Measurements from ENCODE around the gene NXPH2. TPM values are rescaled to one million over a fixed set of nuclear protein-coding genes. Genes with fewer than 3 reads are reported as not detected.

The NXPH2 gene
- polyA plus RNA-seq (2013, experiment 1 of 2; ENCODE audit: insufficient read length): 0.12 TPM
- not detected for polyA plus RNA-seq (2013, experiment 2 of 2; ENCODE audit: insufficient read length)

DNA sequence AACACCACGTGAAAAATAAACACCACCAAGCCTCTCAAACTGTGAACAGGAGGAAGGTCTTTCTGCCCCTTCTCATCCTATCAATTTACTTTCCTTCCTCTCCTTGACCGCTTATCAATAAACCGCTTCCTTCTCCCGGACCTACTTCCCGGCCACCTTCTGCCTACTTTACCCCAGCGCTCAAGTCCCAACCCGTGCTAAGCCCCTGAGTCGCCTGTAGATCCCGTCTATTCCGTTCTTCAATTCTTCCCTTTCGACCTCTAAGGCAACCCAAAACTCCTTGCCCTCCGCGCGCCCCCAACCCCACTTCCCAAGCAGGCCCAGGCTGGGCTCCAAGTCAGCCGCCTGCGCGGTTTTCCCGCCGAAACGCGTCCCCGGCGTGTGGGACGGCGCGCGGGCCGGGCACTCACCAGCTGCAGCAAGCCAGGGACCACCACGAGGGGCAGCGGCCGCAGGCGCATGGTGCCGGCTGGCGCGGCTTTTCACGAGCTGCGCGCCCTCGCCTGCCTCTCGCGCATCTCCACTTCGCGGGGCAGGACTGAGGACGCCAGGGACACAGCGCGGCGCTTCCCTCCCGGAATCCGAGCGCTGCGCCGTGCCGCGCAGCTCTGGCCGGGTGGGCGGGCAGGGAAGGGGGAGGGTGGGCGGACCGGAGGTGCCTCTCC, at the start of gene NXPH2:
TSS of gene NXPH2 (minus strand) at position 610 of the 665 bp plus-strand sequence. CDS start at position 461, 149 bp downstream.
- DNase-seq: no peak

DNA sequence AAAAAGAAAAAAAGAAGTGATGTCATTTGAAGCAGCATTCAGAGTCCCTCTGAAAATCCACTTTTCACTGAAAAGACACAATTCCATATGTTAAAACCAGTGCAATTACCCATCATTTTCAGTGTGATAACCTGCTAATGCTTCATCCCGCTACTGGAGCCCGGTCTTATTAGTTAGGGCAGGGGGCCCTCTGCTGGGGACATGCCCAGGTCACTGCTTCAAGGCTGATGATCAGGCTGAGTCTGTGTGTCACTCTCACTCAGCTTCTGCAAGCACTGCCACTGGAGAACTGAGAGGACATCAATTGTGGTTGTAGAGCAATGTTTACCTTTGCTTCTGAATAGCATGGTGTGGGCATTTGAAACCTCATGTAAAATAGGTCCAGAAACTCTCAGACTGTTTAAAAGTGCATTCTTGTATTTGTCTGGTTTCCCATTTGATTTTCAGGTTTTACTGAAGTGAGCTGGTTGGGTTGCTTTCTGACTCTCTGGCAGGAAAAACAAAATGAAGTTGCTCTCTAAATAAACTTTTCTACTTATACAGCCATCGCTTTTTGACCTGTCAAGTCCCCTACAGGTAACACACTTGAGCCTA, 49.2 kb upstream of the NXPH2 start:
- peak; percentile 20 for DNase-seq

DNA sequence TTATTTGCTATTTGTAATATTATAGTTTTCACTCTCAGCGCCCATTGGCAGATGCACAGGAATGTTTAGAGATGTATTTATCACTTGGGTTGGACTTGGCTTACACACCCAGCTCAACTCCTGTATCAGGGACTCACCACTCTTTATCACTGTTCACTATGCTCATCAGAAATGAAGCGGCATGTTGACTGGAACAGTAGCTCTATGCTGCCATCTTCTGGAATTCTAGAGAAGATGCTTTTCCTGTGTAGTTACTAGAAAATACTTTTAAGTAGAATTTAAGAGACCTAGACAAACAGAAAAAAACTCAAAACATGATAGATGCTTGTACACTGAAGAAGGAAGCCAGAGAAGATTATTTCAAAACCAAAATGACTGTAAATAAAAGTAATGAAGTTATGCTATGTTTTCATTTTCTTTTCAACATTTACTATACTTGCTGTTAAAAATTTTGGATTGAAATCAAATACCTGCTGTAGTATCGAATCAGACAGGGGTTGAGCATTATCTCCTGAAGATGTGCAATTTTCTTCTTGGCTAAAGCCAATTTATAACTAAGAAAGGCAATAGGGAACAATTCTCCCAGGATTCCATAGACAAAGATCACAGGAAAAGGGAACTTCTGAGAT, 47.4 kb upstream of the NXPH2 start:
- DNase-seq: peak; percentile 60

DNA sequence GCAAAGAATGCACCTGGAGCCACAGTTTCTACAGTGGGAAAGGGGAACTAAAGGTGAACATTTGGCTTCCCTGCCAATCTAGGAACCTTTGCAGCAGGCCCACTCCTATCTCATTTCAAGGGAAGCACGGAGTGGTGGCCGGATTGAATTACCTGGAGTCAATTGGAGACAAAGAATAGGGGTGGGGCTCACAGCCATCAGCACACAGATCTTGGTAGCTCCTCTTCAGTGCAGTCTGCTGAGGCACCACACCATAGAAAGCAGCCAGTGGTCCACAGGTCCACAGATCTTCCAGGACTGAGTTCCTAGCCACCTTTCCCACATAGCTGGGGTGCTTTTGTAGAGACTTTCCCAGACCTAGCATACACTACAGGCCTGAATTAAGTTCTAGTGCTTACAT, 43.5 kb upstream of the NXPH2 start:
- DNase-seq: no peak

DNA sequence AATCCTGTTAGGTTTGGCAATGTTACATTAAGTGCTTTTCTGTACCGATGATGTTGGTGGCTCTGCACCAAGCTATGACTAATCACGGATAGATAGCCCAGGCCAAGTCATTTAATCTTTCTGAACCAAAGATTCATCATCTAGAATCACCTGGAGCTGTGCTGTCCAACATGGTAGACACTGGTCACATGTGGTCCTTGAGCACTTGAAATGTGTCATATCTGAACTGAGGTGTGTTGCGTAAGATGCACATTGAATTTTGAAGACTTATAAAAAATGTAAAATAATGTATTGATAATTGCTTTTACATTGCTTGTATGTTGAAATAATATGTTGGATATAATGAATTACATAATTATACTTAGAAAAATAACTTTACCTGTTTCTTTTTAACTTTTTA, 39.8 kb upstream of the NXPH2 start:
- DNase-seq: no peak

DNA sequence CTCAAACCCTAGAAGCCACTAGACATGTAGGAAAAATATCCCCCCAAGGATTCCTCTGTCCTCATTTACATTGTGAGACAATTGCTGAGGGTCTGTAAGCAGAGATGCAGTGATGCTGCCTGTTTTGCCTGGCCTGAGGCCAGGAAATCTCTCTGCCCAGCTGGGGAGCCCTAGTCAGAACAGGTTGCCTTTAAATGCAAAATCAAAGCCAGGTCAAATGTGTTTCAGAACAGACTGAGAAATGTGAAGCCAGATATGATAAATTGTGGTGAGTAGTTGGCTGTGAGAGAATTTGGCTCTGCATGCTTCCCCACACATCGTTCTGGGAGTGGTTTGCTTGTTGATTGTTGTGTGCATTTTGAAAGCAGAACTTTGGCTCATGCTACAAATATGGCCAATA, 38.4 kb upstream of the NXPH2 start:
- no peak for DNase-seq

DNA sequence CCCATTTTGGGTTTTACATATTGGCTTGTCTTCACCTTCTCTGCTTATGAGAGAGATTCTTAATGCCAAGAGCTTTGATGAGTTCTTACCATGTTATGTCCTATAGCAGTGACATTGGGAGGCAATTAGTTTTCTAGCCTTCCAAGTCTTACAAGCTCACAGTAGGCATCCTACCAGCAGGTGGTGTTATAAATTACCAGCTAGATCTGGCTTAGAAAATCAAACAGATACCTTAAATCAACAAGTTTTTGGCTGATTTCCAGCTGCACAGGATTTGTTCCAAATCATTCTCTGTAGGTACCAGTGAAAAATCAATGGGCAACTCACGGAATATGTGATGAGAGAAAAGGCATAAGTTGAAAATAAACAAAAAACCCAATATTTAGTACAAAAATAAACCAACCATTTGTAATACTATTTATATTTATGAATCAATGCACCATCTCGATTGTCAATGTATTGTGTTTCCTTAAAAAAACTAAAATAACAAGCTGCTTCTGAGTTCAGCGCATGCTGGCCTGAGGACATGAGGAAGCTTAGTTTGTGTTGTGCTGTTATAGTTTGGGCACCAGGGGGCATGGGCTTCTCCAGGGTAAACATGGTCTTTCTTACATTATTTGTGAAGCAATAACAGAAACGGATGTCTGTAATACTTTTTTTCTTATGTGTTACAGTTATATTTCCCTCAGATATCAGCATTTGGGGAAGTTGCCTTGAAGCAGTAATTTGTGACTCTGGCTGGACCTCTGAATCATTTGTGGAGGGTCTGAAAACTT, 34.1 kb upstream of the NXPH2 start:
- no peak for DNase-seq

DNA sequence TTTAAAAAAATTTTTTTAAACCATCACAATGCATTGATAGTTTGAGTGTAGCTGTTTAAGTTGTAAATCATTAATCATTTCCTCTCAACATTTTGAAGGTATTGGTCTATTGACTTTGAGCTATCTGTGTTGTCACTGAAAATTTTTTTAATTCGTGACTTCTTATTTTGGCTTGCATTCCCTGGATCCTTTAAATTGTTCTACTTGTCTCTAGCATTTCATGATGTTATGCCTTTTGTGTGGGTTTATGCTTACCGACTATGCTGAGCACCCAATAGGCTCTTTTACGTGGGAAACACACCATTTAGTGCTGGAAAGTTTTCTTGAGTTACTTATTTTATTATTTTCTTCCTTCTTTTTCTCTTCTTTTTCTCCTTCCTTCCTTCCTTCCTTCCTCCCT, 31.2 kb upstream of the NXPH2 start:
- DNase-seq: no peak

DNA sequence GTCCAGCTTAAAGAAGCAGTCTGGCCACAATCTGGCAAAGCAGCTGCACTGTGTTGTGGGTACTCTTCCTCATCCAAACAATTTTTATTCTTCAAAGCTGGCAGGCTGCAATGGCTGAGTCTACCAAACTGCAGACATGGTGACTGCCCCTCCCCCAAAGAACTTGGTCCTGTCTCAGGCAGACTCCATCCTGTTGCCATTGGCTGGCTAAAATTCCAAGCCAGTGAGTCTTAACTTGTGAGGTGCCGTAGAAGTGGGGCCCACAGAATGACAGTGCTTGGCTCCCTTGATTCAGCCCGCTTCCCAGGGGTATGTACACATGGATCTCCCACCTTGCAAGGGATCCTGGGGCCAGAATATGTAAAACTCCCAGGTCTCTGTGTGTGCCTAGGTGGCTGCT, 14.5 kb upstream of the NXPH2 start:
- no peak for DNase-seq

DNA sequence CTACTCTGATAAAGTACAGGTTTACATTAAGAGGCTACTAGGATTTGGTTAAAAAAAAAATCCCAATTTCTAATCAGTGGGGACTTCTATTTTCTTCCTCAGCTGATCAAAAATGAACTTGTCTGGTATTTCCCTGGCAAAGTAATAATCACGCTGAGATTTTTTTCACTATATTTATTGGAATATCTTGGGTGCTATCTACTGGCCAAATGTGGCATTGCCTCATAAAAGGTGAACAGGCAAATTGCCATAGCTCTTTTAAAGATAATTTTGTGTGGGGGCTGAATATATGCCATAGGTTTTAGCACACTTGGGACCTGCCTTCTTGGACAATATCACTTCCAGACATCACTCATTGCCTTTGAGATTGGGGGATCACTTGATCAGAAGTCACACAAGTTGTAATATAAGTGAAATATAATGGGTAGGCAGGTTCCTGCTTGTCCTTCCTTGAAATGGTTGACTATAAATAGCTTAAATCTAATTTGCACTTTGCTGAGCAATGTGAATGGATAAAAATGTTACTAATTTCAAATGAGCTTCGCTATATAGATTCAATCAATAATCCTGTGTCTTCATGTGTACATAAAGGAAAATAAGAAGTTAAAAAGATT, 7.0 kb upstream of the NXPH2 start:
- peak; percentile 23 for DNase-seq

DNA sequence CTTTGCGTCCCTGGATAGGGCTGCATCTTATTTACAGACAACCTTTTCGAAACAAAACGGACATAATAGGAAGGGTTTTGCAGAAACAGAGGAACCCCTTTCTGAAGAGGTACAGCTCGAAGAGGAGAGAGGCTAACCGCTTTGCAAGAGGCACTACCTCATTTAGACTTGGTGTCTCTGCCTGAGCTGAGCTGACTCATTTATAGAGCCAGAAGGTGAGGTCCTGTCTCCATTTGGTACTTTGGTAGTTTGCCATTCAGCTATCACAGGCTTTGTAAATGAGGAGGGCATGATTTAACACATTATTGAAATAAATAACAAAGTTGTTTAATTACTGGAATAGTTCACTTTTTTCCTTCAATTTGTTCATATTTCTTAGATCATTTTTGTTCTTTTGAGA, 2.2 kb upstream of the NXPH2 start:
- no peak for DNase-seq

DNA sequence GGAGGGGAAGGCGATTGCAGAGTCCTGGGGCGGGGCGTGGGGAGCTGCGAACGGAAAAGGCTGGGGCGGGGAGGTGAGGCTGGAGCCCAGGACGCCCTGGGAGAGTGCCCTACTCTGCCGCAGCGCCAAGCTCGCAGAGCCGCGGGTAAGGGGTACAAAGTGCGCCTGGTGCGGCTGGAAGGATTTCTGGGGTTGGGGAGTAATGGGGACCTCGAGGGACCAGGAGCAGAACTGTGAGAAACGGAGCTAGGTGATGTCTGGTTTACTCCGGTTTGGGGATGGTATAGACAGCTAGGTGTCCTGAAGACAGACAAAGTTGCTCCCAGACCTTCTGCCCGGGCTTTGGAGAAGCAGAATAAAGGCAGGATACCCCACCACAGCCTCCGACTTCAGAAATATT, 718 bp upstream of the NXPH2 start:
- no peak for DNase-seq

DNA sequence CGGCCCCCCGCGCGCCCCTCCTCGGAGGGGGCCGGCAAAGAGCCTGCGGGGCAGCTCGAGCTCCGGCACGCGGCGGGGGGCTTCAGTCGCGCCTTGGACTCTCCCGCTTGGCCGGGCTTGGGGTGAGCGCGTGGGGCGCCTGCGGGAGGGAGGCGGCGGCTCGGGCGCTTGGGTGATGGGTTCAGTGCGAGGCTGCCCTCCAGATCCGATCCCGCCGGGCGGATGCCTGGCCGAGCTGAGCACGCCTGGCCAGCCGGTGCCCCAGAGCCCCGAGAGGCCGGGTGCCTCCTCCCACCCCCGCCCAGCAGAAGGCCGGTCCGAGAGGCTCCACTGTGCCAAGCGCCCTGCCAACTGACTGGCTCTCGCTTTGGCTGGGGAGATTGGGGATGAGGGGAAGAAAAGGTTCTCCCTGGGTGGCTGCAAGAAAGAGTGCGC, 273 bp upstream of the NXPH2 start:
- DNase-seq: no peak

DNA sequence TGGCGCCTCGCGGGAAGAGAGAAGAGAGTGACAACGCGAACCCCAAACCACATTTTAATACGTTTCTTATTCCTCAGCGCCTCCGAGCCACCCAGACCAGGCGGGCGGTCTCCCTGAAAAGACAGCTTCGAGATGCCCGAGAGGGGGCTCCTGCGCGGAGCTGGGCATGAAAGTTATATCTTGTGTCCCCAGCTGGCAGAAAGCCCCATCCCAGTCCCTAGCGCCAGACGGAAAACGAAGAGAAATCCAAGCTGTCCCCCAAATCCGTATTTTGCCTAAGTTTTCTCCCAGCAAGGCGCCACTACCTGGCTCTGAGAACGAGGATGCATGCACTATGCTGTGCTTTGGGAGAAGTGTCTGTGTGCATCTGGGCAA, 797 bp downstream of the NXPH2 start:
- no peak for DNase-seq

DNA sequence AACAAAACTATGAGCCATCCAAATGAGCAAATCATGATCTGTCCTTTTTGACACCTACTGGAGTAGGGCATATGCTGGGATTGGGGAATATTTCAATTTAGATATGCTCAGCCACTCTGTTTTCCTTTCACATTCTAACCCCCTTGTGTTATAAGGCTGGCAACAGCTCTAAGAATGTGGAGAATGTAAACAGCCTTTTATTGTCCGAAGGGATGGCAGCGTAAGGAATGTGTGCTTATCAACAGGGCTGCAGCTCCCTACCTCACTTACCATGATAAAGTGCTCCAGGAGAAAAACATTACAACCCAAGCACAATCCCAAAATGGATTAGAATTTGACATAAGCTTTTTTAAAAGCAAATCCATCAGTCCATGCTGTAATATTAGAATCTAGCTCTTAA, 2.2 kb downstream of the NXPH2 start:
- DNase-seq: peak; percentile 7

DNA sequence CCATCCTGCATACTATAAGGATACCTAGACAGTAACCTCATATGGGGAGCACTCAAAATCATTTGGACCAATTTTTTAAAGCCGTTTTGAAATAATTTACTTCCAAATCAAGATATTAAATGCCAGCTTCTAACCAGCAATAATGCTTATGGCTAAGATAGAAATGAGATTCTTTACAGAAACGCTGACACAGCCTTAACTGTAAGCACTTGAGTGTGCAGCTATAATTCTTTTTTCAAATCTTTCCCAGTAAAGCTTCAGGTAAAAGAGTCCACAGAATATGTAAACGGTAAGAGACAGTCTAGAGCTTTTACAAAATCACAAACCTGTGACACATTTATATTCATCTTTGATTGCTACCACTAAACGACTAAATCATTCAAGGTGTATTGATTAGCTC, 4.5 kb downstream of the NXPH2 start:
- no peak for DNase-seq

DNA sequence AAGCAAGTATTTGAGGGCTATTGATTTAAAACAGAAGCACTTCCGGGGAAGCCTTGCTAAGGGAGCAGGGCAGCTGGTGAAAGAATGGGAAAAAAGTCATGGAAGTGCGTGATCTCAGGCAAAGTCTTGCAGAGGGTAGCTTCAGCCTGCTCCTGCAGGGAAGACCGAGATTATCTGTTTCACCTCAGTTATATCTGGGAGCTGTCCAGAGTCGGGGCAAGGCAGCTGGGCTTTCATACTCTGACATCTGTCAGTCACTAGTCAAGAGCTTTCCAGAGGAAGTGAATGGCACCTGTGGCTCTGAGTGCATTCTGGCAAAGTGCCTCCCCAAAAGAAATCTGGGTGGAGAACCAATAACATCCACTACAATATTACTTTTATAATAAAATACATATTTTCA, 8.7 kb downstream of the NXPH2 start:
- DNase-seq: no peak

DNA sequence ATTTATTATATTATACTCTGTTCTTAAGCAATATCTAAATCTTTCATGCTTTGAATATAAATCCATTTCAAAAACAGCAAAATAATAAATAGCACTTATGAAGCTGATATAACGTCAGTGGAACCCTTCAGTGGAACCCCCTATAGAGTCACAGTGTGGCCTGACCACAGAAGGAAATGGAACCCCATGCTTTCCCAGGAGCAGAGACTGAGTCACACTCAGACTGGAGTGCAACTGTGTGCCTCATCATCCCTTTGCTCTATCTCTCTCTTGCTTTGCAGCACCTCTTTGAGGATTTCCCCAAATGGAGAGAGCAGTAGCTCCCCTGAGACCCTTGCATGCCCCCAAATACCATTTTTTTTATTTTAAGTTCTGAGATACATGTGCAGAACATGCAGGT, 13.1 kb downstream of the NXPH2 start:
- DNase-seq: no peak

DNA sequence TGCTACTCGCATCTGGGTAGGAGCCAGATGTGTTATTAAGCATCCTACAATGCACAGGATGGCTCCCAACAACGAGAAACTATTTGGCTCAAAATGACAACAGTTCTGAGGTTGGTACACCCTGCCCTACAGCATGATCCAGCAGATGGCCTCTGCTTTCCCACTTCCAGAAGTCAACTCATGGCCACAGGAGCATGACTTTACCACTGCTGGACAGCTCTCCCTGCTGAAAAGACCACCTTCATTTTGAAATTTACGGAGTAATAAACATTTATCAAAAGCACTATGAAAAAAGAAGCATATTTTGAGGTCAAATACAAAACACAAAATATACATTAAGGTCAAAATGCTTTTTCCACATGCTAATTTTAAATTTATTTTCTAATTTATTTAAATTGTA, 13.7 kb downstream of the NXPH2 start:
- no peak for DNase-seq

DNA sequence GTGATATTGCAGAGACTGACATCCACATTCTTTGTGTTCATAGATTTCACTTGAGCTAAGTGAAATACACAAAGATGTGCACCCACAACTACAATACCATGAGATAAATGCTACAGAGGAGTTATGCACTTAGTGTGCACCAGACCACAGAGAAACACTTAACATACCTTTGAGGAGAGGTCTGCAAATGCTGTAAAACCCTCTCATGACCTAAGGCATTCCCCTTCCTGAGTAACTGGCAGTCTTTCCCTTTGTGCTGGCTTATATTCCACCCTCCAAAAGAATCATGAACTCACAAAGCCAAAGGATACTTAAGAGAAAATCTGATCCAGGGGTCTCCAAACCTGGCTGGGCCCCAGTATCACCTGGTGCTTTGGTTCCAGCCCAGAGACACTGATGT, 16.2 kb downstream of the NXPH2 start:
- DNase-seq: no peak

DNA sequence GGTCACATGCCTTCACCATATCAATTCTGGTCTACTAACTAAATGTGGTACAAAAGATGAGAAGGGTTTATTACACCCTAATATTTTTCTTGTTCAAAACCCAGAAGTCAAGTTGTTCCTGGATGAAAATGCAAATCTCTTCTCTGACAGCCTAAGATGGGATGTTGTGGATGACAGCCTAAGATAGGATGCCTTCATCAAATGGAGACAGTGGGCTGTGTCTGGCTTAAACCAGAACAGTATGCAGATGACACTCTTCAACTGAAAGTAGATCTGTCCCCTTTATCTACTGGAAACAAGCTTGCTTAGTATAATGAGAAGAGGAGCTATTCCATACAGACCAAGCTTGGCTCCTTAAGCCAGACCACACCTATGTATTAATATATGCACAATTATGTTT, 17.7 kb downstream of the NXPH2 start:
- no peak for DNase-seq

DNA sequence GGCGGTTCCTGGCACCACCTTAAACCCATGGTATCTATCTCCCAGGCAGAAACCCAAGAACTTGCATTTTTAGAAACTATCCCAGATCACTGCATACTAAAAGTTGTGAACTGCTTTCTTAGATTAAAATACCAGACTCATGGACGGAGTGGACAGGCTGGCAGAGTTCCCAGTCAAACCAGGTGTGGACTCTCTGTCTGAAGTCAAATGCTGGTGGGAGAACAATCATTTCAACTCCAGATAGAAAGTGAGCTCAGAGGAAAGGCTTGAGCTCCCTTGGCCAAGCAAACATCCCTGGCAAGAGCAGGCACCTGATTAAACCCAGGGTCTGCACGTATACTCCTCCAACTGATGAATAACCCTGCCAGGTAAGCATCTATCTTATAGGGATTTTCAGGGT, 19.5 kb downstream of the NXPH2 start:
- DNase-seq: no peak

DNA sequence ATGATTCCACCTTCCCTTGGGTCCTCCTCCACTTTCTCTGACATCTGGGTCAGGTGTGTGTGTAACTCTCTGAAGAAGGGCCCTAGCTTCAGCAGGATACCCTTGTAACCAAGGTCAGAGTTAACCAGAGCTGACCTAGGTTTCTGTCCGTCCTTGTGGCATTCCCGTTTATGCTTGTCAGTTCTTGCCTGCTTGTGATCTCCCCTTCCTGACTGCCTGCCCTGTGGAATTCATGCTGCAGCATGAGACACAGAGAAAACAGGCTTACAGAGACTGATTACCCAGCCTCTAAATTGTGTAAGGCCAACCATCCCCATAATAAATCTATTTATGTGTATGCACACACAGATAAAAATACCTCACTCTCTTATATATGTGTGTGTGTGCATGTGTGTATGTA, 22.8 kb downstream of the NXPH2 start:
- DNase-seq: no peak

Measured in fibroblast of skin of abdomen (primary cell).